NCI-H460 (cell line): ENCODE measurements around the gene PTPN13. TPM values are rescaled to one million over a fixed set of nuclear protein-coding genes. Genes with fewer than 3 reads are reported as not detected.

Experiments
- DNase-seq: peaks from one replicate; pipeline ENCODE4 v3.0.0-alpha.2; 2016; ENCODE audit warnings: low read depth; ENCODE audit errors: extremely low read depth
- total RNA-seq: library from RNA; depleted of rRNA; stranded (reverse); fragments of >200 nt; shearing (Covaris generic); gene quantifications from 2 replicates; pipeline ENCODE4 v1.2.3, GENCODE V29; 2014

The PTPN13 gene
- total RNA-seq, 1 experiment from 2014 or later: 12.6 TPM

DNA sequence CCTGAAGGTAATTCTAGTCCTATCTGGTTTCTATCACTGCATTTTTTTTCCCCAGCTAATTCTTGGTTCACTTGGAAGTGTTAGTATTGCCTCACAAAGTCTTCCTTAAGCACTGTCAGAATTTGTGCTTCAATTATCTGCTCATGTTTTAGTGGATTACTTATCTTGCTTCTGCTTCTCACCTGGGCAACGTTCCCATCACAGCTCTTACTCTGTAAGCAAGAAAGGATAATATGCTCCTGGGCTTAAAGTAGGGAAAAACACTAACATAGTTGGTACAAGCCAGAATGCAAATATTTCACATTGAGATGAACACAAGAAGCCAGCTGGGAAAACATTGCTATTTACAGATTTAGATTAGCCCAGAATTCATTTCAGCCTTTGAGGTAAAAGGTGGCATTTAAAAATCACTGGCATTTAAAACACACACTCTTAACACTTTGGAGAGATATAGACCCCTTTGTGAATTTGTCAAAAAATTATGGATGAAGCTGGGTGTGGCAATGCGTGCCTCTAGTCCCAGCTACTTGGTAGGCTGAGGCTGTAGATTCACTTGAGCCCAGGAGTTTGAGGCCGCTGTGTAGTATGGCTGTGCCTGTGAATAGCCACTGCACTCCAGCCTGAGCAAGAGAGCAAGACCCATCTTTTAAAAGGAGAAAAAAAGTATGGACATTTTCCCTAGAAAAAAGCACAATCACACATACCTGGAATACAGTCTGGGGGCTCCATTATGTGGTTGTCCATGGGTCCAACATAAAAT lies 6.6 kb upstream of the PTPN13 start:
- DNase-seq: no peak

DNA sequence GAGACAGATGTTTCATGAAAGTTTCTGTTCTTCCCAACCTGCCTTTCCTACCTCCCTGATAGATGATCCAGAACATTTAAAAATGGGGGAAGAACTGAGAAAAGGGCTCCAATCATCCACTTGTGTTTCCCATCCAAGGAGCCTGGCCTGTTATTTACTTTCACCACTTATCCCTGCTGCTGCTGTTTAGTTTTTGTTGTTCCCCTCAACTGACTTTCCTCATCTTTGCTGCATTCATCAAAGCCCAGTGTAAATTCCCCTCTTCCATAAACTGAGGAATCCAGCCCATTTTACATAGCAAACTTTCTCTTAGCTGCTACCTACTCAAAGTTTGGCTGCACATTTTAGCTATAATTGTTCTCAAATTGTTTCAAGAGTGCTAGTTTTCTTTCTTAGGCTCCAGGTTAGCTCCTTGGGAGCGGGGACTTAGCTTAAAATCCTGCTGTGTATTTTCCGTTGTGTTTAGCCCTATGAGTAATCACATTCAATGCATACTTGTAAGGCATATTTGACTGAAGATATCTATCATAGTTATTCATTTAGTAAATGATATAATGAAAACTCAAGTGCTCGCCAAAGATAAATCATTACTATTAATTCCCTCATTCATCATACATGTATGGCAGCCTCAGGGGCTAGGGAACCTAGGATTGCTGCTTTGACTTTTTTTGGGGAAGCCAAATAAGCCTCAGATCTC lies 1.4 kb upstream of the PTPN13 start:
- no peak for DNase-seq

DNA sequence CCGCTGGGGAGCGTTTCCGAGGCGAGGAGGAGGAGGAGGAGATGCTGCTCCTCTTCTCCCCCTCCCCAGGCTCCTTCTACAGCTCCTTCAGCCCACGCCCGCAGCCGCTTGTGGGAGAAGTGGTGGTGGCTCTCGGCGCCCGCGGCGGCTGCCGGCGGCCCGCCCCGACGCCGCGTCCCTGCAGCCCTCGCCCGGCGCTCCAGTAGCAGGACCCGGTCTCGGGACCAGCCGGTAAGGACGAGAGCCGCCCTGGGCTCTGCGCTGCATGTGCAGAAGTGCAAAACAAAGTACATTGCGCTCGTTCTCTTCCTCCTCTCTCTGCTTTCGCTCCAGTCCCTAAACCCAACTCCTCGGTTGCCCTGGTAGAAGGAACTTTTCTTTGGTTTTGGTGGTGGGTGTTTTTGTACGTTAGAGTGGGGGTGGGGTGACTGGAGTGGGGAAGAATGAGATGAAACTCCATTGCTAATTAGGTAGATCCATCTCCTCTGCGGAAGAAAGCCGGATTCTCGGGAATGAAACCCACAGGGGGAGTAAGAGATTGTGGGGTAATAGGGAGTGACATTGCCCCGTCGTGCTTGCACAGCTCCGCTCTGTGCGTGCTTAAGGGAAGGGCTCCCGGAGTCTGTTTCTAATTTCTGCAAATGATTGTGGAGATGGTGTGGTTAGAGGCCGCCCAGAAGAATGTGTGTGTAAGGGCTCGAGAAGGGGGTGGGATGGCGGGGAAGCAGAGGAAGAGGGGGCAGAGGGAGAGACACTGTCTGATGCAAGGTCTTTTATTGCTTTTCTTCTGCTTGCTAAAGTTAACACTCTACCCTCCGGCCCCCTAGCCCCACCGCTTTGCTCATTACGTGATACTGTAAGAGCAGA lies 677 bp downstream of the PTPN13 start:
- DNase-seq: peak; percentile 15

DNA sequence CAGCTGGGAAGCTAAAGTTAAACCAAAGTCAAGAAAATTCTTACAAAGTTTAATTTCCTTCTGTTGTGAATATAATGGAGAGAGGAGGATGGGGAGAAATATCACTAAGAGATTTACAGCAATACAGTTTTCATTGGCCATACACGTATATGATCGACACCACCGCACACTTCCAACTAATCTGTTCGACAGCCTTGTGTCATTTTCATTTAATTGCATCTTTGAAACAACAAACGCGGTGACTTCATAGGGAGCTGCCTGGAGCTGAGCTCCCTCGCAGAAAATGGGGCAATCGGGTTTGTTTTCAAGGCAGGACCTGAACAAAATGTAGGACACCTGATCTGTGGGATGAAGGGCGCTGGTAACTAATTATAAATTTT lies 1.3 kb downstream of the PTPN13 start:
- DNase-seq: no peak

DNA sequence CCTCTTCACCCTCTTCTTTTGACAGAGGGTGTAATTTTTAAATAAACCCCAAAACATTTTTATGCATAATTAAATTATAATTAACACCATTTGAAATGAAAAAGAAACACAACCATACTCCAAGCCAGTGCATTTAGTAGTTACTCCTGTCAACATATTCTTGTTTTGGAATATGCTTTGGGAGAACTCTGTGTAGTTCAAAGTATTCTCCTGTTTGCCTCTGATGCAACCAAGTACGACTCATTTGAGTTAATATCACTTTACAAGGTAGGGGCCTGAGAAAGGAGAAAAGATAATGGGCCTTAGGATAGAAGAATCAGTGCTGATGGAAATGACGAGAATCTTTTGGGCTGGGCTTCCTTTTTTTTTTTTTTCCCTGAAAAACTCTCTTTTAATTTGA lies 2.7 kb downstream of the PTPN13 start:
- DNase-seq: no peak

DNA sequence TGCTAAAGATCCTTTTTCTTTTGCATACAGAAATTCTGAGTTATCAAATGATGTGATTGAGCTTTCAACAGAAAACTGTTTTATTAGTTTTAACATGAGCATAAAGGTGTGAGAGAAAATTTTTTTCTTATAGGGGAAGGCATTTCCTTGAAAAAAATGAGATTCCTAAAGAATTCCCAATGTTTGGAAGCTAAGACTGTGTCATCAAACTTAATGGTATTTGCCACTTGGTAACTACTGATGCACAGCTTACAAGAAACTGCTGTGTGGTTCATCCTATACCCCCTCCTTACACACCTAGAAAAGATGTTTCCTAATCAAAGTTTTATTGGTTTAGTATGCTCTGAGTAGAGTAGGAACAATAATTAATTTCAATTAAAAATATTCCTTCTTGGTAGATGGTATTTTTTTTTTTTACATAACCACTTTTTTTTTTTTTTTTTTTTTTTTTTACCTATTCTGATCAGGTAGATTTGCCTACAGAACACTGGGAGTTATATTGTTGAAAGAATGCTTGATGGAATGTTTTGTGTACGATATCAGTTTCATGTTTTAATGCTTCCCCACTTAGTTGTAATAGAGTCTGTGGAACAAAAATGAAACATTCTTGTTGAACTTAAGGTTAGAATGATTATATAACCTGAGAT lies 6.0 kb downstream of the PTPN13 start:
- DNase-seq: no peak

DNA sequence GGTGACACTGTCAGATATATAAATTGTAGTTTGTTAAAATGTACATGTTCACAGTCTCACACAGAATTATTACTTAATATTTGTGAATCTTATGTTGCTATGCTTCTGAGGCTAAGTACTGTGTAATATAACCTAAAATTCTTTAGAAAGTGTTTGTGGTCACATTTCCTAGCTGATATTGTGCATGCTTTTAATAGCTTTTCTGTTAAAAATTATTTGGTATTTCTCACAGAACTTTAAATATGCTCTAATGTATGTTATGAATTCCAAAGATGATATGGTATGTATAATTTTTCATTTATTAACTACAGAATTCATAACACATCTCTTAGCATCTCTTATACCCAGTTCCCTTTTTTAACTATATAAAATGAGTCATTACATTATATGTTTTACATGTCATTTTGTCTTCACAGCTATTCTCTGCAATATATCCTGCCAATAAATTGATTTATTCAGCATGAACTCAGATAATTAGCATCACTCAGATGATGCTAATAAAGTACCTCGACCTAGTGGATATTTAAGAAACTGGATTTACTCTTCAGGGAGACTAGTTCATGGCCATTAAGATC lies 9.3 kb downstream of the PTPN13 start:
- no peak for DNase-seq

DNA sequence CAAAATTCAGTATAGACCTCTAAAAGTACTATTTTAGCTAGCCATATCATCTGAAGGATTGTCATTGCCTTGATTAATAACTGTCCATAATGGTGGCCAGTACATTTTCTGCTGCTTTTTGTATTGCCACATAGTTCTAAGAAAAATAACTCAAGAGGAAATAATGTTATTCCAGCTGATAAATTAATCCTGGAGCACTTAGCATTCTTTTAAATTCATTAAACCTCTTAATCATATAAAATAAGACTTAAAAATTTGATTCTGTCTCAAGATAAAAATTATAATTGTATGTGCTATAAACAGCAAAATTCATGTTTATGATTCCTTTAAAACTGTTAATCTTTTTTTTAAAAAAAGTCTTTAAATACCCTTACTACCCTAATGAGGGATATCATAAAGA lies 12.7 kb downstream of the PTPN13 start:
- DNase-seq: no peak

DNA sequence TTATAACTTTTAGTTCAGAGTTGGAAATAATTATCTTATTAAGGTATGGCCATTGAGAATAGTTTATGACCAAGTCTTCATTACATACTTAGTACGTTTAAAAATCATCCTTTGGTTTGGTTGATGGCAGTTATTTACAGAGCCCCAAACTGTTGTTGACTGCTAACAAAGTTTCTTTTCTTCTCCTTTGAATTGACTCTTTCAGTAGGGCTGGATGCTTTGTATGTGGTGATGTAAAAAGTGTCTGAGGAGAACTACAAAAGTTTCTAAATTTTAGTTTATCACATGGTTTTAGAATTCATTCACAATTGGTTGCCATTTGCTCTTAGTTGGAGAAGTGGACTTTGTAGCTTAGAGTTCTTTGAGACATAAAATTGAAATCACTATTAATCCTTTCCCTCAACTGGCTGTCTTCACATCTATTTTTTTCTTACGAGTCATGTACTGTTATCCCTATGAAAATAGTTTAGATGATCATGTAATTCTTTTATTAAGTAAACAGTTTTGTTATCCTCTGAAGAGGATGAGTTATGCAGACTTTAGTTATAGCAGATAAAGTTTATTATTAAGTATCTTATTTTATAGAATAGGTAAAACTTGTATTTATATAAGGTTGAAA lies 14.8 kb downstream of the PTPN13 start:
- no peak for DNase-seq

DNA sequence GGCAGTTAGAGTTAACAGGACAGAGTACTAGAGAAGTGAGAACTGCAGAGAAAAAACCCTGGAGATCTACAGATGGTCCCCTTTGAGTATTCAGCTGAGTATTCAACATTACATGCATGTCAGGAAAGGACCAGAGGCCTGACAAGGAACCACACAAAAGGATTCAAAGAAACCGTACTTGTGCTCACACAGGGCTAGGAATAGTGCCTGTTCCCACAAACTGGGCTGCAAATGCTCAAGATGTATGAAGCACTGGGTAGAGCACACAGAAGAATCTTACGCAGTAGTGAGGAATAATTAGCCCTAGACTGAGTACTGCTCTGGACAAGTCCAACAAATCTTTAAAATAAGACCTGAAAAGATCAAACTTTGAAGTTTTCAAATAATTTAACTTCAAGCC lies 17.6 kb downstream of the PTPN13 start:
- no peak for DNase-seq

DNA sequence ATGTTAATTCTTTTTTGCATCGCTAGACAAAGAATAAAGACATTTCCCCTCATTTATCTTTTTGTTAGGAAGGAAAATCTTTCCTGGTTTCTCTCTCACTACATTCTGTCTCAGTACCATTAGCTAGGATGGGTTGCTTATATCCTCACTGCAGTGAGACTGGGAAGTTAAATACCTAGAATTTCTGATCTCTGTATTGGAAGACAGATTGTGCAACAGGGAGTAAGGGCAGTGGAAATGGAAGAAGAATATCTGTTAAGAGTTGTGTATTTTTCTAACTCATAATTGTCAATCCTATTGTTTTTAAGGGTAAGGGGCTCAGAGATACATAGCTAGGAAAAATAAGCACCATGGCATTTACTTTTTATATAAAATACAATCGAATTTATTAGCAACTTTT lies 19.6 kb downstream of the PTPN13 start:
- no peak for DNase-seq

DNA sequence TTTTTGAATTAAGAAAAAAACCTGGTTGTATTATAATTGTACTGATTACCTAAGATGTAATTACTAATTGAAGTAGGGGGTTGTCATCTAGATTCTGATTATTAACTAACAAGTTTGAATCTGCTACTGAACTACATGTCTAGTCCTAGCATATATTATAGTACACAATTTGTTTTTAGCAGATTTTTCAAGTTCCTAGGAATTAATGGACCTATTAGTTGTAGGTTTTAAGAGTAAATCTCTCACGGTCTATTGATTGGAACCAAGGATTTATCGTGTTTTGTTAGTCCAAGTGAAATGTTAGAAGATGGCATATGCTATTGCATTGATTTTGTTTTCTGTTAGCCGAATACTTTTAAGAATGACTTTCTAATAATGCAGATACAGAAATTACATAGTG lies 20.8 kb downstream of the PTPN13 start:
- no peak for DNase-seq

DNA sequence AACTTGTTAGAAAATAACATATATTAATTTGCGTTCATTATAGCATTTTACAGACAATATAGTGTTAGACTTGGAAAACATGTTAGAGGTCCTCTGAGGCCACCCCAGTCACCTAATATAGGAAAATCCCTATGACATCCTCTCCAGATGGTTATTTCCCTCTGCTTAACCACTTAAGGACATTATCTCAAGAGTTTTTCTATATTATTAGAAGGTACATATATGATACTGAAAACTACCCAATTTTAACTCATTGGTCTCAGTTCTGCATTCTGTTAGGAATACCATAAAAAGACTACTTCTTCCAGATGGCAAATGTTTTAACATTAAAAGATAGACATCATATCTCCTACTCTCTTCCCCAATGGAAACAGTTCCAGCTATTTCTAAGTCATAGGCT lies 21.4 kb downstream of the PTPN13 start:
- no peak for DNase-seq

DNA sequence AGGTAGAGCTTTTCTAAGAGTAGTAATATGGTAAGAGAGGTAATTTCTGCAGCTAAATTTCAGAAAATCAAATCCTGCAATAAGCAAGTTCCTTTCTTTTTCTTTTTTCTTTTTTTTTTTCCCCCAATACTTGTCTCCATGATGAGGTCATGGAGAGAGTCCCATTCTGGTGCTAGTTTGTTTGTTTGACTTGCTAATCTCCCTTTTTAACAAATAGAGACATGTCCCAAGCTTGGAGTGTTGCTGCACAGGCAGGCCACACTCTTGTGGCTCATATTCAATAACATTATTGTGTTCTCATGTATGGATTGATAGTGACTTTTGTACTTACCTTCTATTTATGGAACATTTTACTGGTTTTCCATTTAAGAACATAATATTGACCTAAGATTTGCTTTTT lies 25.5 kb downstream of the PTPN13 start:
- no peak for DNase-seq

DNA sequence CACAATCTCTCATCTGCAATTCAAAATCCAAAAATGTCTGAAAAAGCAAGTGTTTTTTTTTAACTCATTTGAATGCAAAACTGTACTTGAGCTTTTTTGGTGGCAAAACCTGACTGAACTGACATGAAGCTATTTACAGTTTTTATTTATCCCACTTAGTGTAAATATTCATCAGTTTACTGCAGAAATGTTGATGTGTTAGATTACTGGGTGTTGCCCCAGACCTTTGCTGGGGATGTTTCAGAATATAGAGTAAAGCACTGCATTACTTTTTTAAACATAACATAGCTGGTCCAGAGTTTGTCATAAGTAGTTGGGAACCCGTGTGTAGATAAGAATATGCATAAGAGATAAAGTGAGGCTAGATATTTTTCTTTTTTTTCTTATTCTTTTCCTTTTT lies 27.3 kb downstream of the PTPN13 start:
- no peak for DNase-seq

DNA sequence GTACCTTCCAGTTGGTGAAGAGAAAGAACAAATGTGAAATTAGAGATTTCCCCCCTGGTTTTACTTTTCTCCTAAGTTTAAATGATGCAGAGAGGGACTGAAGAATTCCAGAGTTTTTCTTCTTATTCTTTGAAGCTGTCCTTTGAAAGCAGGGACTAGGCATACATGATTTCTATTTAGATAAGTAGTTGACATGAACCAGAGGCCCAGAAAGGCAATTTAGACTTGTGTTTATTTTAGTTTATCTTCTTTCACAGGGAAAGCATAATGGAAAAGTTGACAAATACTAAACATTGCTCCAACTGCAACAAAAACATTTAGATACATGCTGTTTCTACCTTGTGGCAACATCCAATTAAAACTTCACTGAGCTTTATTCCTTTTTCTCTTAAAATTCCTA lies 32.0 kb downstream of the PTPN13 start:
- DNase-seq: no peak

DNA sequence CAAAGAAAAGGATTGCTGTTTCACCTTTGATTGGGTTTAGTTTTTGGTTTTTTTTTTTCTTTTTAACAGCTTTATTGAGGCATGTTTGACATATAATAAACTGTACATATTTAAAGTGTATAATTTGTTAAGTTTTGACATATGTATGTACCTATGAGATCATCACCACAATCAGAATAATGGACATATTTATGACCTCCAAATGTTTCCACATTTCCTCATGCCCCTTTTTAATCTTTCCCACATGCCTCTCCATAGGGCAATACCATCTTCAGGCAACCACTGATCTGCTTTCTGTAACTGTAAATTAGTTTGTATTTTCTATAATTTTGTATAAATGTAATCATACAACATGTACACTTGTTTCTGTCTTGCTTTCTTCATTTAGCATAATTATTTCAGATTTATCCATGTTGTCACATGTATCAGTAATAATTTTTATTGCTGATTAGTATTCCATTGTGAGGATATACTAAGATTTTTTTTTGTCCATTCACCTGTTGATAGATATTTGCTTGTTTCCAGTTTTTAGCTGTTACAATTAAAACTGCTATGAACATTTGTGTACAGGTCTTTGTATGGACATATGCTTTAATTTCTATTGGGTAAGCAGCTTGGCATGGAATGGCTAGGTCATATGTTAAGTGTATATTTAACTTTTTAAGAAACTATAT lies 33.5 kb downstream of the PTPN13 start:
- no peak for DNase-seq

DNA sequence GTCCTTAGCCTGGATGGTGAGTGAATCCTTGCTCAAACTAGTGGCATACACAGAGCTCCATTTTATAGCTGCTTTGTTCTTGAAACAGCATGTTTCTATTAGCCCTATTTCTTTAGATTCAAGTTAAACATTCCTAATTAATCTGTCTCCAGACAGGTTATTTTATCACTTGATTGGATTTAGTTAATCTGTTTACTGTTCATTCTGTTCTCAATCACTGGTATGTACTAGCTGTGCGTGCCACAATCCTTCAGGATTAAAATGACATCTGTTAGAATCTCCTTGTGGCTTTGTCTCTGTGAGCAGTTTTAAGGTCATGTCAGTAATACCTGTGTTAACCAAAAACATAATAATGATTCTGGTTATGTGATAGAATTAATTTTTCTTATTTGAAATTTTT lies 36.5 kb downstream of the PTPN13 start:
- no peak for DNase-seq

DNA sequence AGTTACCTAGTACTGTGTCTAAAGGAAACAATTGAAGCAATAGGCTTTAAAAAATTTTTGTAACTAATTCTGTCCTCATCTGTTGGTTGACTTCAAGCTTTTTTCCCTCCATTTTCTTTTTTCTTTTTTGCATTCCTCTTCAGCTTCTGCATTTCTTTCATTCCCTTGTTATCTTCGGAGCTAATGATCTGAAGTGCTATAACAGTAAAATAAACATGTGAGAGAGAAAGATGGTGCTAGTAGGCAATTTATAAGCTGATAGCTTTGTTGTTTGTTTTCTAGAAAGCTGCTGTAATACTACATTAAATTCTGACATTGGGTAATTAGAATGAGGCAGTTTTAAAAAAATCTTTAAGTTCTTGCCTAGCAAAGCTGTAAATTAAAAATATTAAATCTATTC lies 37.1 kb downstream of the PTPN13 start:
- no peak for DNase-seq

DNA sequence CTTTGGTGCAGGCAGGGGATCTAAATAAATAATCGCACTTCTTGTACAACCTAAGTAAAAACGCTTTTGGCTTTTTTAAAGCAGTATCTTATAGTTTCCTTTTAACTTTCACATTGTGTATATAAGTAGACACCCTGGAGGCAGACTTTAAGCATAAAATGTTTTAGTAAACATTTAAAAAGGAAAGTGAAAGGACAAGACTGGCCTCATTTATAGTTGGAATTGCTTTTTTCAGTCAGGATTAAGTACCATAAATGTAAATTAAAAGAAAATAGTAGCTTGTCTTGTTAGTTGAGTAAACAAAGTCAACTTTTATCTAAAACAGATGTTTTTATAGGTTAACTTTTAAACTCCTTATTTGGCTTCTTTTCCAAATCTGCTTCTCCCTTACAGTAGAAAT lies 39.7 kb downstream of the PTPN13 start:
- no peak for DNase-seq
